ENCODE results near the gene TMEM53.

TMEM53 gene

GRCh38 chr1:44624268-44624901 lies 49.9 kb downstream of the TMEM53 start:
- no peak for DNase-seq

DNA sequence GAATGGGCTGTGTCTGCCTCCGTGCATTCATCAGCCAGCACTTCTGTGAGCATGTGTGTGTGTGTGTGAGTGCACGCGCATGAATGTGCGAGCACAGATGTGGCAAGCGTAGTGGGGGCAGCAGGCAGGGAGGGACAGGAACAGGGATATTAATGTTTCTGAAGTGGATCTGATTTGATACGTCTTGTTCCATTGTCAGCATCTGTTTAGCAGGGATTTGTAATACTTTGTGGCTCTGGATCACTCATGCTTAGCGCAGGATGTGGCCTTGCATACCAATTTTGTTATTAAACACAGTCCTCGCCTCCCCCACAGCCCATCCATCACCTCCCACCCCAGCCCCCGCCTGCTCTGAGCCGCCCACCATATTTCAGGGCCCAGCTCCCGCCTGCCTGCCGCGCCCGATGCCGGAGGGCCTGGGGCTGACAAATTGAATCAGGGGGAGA lies 52.4 kb downstream of the TMEM53 start:
- DNase-seq: no peak

DNA sequence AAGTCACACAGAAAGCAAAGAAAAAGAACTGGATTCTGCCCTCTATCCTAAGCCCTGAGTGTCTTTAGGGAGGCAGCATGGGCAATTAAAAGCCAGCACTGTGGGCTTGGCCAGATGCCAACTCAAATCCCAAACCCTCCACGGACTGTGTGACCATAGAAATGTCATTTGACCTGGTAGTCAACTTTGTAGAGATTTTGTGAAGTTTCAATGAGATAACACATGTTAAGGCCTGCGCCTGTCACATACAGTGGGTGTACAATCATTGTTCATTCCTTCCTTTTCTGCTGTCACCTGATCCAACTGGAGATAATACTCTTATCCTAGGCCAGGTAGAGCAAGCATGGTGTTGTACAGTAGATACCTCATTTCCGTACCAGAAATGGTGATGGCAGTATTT lies 54.2 kb downstream of the TMEM53 start:
- no peak for DNase-seq

DNA sequence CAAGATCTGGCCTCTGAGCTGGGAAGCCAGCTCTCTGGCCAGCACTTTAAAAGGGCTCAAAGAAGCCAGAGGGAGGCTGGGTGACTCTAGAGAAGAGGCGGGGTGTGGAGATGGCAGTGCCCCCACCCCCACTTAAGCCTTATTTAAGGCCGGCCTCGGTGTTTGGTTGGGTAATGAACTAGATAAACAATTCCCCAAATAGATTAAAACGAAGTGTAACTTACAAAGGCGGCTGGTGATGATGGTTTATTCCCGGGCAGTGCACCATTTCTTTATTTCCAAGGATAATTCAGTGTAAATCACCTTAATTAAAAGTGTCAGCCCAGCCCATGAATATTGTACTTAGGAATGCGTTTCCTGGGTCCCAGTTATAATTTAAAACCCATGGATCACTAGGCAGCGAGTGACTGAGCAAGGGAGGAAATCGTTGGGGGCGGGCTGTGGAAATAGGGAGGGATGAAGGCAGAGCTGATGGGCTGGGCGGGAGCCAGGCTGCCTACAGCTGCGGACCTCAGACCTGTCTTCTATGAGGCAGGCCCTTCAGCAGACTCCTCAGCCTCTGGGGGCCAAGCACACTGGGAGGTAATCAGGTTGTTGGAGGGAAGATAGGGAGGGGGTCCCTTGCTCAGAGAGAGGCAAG lies 54.9 kb downstream of the TMEM53 start:
- peak in 1 of 2 experiments; percentile 47 for DNase-seq

DNA sequence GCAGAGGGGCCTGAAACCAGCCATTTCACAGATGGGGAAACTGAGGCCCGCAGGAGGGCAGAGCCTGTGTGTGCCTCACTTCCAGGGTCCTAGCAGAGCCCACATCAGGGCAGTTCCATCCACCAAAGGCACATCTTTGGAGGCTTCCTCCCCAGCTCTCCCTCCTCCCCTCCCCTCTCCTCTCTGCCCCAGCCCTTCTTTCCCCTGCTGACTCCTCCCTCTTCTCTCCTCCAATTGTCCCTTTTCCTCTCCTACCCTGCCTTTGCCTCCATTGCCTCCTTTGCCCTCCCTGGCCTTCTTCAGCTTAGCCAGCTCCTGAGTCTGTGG lies 56.6 kb downstream of the TMEM53 start:
- no peak for DNase-seq

GRCh38 chr1:44616991-44617702 lies 57.1 kb downstream of the TMEM53 start:
- DNase-seq: no peak

- no peak for DNase-seq
Measured at GRCh38 chr1:44616284-44616990, 57.8 kb downstream of the TMEM53 start.

DNA sequence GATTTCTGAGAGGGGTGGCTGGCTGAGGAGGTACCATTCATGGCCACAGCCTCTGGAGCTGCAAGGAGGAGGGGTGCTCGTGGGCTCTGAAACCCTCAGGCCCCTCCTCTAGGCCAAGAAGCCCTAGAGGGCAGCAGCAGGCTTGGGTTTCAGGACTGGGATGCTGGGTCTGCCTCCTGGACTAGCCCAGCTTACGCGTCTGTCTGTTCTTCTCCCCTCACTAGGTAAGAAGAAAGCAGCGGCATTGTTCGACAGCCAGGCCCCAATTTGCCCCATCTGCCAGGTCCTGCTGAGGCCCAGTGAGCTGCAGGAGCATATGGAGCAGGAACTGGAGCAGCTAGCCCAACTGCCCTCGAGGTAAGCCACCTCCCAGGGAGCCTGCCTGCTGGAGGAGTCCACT lies 60.3 kb downstream of the TMEM53 start:
- no peak for DNase-seq

DNA sequence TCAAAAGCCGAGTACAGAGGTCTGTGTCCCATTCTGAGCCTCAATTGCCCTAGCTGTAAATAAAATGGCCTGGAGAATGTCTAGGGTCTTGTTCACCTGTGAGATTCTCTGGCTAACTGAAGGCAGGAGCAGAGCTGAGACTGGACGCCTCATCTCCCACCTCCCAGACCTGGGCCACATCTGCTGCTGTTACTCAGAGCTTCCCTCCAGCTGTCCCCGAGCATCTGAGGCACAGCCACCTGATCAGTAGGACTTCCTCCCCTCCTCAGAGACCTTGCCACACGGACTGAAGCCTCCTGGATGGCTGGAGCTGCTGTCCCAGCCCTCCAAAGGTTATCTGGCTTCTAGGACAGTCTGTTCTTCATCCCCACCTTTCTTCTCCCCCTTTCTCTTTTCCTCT lies 62.4 kb downstream of the TMEM53 start:
- no peak for DNase-seq

GRCh38 chr1:44611419-44611818 lies 62.9 kb downstream of the TMEM53 start:
- no peak for DNase-seq

GRCh38 chr1:44610527-44611148 lies 63.6 kb downstream of the TMEM53 start:
- DNase-seq: no peak

- no peak for DNase-seq
Measured at GRCh38 chr1:44609768-44610526, 64.3 kb downstream of the TMEM53 start.

DNA sequence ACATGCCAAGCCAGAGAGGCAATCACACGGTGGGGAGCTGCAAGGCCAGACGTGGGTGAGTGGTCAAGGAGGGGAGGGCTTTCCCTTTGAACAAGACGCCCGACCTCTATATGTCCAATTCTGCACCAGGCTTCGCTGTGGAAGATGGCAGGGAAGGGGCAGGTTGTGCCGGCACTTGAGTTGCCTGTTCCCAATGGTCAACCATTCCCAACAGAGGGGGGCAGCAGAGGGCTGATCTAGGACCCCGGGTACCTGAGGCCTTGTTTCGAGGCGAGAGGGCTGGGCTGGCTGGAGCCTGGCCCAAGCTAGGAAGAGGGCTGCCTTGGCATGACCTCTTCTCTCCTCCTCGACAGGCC lies 64.9 kb downstream of the TMEM53 start:
- DNase-seq: peak; percentile 43 to 61

DNA sequence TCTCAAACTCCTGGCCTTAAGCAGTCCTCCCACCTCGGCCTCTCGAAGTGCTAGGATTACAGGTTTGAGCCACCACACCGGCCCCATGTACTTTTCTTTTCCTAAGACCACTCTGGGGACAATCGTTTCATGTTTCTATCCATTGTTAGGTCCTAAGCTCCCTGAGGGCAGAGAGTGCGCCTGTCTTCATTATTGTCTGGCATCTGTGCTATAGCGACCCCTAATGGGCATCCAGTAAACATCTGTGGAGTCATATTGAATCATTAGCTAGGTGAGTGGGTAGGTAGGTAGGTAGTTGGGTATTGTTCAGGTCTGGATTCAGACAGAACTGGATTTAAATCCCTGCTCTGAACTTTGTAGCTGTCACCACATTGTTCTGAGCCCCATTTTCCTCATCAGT lies 66.1 kb downstream of the TMEM53 start:
- no peak for DNase-seq

DNA sequence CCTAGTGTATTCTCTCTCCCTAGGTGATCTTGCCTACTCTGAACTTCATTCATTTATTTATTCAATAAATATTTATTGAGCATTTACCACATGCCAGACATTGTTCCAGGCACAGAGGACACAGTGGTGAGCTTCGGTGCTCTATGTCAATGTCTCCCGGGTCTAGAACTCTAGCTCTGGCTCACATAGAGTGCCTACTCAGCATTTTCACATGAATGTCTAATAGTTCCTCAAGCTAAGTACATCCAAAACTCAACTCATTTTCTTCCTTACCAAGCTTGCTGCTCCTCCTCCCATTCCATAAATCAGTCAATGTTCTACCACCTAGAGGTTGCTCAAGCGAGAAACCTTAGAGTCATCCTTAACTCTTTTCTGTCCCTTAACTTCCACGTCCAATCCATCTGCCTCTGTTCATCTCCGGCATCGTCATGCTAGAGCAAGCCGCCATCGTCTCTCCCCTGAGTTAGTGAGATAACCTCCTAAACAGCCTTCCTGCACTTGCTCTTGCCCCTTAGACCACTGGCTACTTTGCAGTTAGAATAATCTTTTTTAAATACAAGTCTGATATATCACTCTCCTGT lies 67.5 kb downstream of the TMEM53 start:
- DNase-seq: no peak

DNA sequence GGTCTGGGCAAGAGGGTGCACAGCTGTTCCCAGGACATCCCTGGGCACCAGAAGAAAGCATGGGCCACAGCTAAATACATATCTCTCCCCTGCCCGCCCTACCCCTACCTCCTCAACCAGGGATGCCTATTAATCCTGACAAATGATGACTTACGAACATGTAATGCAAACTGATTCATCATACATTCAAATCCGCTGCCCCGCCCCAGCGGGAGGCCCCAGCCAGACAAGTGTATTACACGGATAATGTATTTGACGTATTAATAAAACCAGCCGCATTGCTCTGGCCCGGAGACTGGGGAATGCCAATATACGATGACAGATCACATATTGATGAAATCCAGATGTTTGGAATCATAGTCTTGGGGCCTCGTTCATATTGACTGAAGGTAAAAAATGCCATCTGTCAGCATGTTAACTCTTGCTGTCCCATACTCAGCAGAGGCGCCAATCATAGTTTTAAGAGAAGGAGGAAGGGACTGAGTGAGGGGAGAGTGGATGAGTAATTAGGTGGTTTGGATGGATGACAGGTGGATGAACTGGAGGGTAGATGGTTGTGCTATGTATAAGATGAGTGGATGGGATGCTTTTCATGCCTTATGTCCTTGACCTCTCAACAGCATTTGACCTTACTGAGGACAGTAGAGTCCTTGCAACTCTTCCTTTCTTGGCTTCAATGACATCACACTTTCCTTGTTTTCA lies 68.2 kb downstream of the TMEM53 start:
- no peak for DNase-seq

DNA sequence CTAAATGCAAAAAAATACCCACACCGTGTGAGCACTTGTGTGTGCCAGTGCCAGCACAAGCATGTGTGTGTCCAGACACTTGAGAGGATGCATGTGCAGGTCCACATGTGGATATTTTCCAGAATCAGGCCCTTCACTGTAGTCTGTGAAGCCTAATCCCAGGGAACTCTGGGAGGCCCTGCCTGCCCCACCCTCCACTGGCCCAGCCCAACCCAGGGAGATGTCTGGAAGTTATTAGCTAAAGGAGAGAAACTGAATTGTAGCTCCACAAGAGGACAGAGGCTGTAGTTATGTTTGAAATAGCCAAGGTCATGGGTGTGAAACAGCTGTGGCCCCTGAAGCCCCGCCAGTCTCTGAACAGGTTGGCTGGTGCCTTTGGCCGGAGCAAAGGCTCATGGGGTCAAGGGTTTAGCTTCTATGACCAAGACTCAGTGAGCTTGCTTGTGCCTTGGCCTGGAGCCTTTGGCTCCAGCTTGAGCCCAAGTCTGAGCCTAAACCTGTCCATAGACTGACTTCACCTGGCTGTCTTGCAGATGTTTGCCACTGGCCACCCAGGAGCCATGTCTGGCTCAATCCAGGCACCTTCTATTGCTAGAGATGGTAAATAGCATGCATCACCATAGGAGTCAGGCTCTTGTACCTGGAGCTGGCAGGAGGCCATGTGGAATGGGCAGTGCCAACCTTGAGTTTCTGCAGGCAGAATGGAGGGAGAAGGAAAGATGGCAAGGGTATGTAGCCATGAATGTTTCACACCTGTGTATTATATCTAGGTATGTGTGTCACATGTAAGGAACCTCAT lies 69.9 kb downstream of the TMEM53 start:
- DNase-seq: peak in 1 of 2 experiments; percentile 30

DNA sequence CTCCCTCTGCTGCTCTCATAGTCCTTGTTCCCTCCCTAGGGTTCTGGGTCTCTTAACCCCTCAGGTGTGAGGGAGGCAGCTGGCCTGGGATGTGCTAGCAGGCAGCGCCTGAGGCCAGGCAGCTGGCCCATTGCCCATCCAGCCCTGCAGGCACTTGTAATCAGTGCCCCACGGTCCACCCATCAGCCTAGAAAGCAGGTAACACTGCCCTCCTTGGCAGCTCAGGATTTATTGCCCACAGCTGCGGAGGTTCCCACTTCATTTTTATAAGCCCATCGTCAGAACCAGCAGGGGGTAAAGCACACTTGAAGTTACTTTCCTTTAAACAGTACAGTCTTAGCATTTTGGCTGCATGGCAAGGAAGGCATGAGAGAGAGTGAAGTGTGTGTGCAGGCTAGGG lies 70.6 kb downstream of the TMEM53 start:
- DNase-seq: peak; percentile 82 to 96
